CD4-positive, alpha-beta T cell (primary cell): ENCODE results near the gene KIF4A. TPM values are rescaled to one million over a fixed set of nuclear protein-coding genes. Genes with fewer than 3 reads are reported as not detected.

Source experiments
- ATAC-seq: fragments of 200-7000 bp; cut with Tn5 transposase; one replicate; pipeline ENCODE4 v1.10.0; 2022; ENCODE audit warnings: mild to moderate bottlenecking; ENCODE audit not compliant: poor library complexity
- CTCF ChIA-PET: fragments of 350-600 bp; sonication (Branson Sonifier 250); formaldehyde crosslinking; loops from one replicate; lab custom pipeline; 2021; ENCODE audit warnings: antibody characterized with exemption, inconsistent platforms; lab: Charles Lee
- POLR2A ChIA-PET: fragments of 350-600 bp; sonication (Branson Sonifier 250); formaldehyde crosslinking; loops from one replicate; lab custom pipeline; 2021; ENCODE audit warnings: antibody characterized with exemption, inconsistent platforms; lab: Charles Lee
- DNase-seq, 14 experiments: peaks; one replicate each; pipeline ENCODE4 v3.0.0-alpha.2; 2013 to 2020; ENCODE audit warnings: mixed read lengths in 2 of 14
- H3K27ac ChIP-seq, 2 donors: one replicate each; pipeline versions ENCODE4 v1.5.1 to v1.7.0; 2013; ENCODE audit warnings: low read length in 2 of 2, low read depth in 1 of 2, mild to moderate bottlenecking in 1 of 2
- H3K27me3 ChIP-seq, 2 experiments: 1 replicate in 1 of 2; 2 replicates in 1 of 2; pipeline versions ENCODE4 v1.6.1 to v1.7.0; 2013; ENCODE audit warnings: low read length in 2 of 2, control low read depth in 1 of 2, mild to moderate bottlenecking in 1 of 2, moderate library complexity in 1 of 2; ENCODE audit not compliant: insufficient read depth in 2 of 2, control insufficient read depth in 1 of 2
- H3K36me3 ChIP-seq: one replicate; pipeline ENCODE4 v1.6.1; 2013; ENCODE audit warnings: low read length, control low read depth; ENCODE audit not compliant: insufficient read depth
- H3K4me1 ChIP-seq: one replicate; pipeline ENCODE4 v1.6.1; 2013; ENCODE audit warnings: low read length, control low read depth; ENCODE audit not compliant: insufficient read depth
- H3K4me3 ChIP-seq: one replicate; pipeline ENCODE4 v1.5.1; 2013; ENCODE audit warnings: mild to moderate bottlenecking, low read length, moderate library complexity
- H3K9me3 ChIP-seq, 2 experiments: 1 replicate in 1 of 2; 2 replicates in 1 of 2; pipeline versions ENCODE4 v1.6.1 to v1.7.0; 2013; ENCODE audit warnings: low read length in 2 of 2, mild to moderate bottlenecking in 2 of 2, control low read depth in 1 of 2, moderate library complexity in 1 of 2; ENCODE audit not compliant: control insufficient read depth in 1 of 2, insufficient read depth in 1 of 2
- H3K27ac Mint-ChIP-seq: one replicate; pipeline ENCODE4 v1.8.0; 2020; ENCODE audit warnings: mixed read lengths
- H3K27me3 Mint-ChIP-seq: one replicate; pipeline ENCODE4 v1.8.0; 2021; ENCODE audit warnings: mixed read lengths
- H3K36me3 Mint-ChIP-seq: one replicate; pipeline ENCODE4 v1.8.0; 2021; ENCODE audit warnings: low read depth, mixed read lengths
- H3K4me1 Mint-ChIP-seq: one replicate; pipeline ENCODE4 v1.8.0; 2021; ENCODE audit warnings: low read depth, mixed read lengths
- H3K4me3 Mint-ChIP-seq: one replicate; pipeline ENCODE4 v1.8.0; 2020; ENCODE audit warnings: mild to moderate bottlenecking, mixed read lengths
- H3K9me3 Mint-ChIP-seq: one replicate; pipeline ENCODE4 v1.8.0; 2020; ENCODE audit warnings: mixed read lengths
- CTCF ChIP-seq: fragments of 200-600 bp; IDR thresholded peaks from one replicate; pipeline ENCODE4 v1.8.0; 2022; ENCODE audit warnings: antibody characterized with exemption, mild to moderate bottlenecking
- intact Hi-C, 2 experiments: fragments of 100-400 bp; cut with DNase I in 1 of 2; cut with micrococcal nuclease in 1 of 2; formaldehyde crosslinking; loops; one replicate each; pipeline versions ENCODE4 v1.15.1 to v1.9.0; 2023 to 2025; cut with DNase I, micrococcal nuclease
- total RNA-seq, 174 experiments: library from RNA in 2 of 174; stranded (reverse) in 2 of 174; gene quantifications; one replicate each; pipeline ENCODE4 v1.2.3 and lab custom pipeline; 2021 to 2026

The KIF4A gene
- total RNA-seq, 2 experiments from 2014 or later, result 0.06 to 0.19 TPM

- peak; percentile 81 for ATAC-seq
- Histone ChIP-seq H3K4me3 (peak overlapping the region; percentile 65), H3K36me3 (no peaks in the 10 kb centered on the region), H3K4me1 (peaks cover 20% of the 10 kb centered on the region), H3K9me3 (no peaks in the 10 kb centered on the region), H3K27me3 (no peaks in the 10 kb centered on the region), H3K27ac (peak overlapping the region; percentile 13 to 51)
- intact Hi-C loops, result loop anchor here (1.0 to 10.0 kb wide), 9 partner anchors 17 to 899 kb away; partner anchors contain the start of genes IGBP1 (in 1 of the 2), KIF4A (in 1 of the 2), PDZD11 (in 1 of the 2) and RAB41 (in 1 of the 2)
- H3K27ac Mint-ChIP-seq, result peak overlapping the region; percentile 93
- H3K36me3 Mint-ChIP-seq, result no peaks in the 10 kb centered on the region
- peaks cover 15% of the 10 kb centered on the region for H3K27me3 Mint-ChIP-seq
- TF ChIP-seq CTCF, result peak; percentile 69
- H3K4me1 Mint-ChIP-seq, result peaks cover 19% of the 10 kb centered on the region
- DNase-seq, result peak; percentile 58 to 88 (median 68)
- peak overlapping the region; percentile 95 for H3K4me3 Mint-ChIP-seq
- POLR2A ChIA-PET, result interaction anchor here (1.0 to 2.7 kb wide), 3 partner anchors 11 to 749 kb away, joined by 3 to 10 read pairs (median 4); partner anchors contain the start of gene DLG3
- CTCF ChIA-PET, result interaction anchor here (0.5 to 3.0 kb wide), 8 partner anchors 9 to 748 kb away, joined by 3 to 7 read pairs (median 3); partner anchors contain the start of gene GDPD2
- H3K9me3 Mint-ChIP-seq, result no peaks in the 10 kb centered on the region
These were observed 144.0 kb downstream of the KIF4A start for GRCh38 chrX:70433848-70434351.

GRCh38 chrX:70434352-70434866 lies 144.5 kb downstream of the KIF4A start:
- Mint-ChIP-seq H3K4me1 (peaks cover 19% of the 10 kb centered on the region), H3K4me3 (peak overlapping the region; percentile 95), H3K27ac (peak overlapping the region; percentile 93), H3K9me3 (no peaks in the 10 kb centered on the region), H3K27me3 (peaks cover 18% of the 10 kb centered on the region), H3K36me3 (no peaks in the 10 kb centered on the region)
- Histone ChIP-seq H3K9me3 (no peaks in the 10 kb centered on the region), H3K27ac (peak overlapping the region in 1 of 2 donors; percentile 51), H3K4me1 (peaks cover 24% of the 10 kb centered on the region), H3K36me3 (no peaks in the 10 kb centered on the region), H3K27me3 (no peaks in the 10 kb centered on the region), H3K4me3 (peak overlapping the region; percentile 65)
- intact Hi-C loops, result loop anchor here (1.0 to 10.0 kb wide), 7 partner anchors 16 to 900 kb away; partner anchors contain the start of genes IGBP1 (in 1 of the 2), KIF4A (in 1 of the 2), PDZD11 (in 1 of the 2) and RAB41 (in 1 of the 2)
- CTCF ChIA-PET, result interaction anchor here (0.5 to 3.0 kb wide), 8 partner anchors 8 to 747 kb away, joined by 3 to 7 read pairs (median 4); partner anchors contain the start of gene GDPD2
- ATAC-seq, result peak; percentile 40
- peak in 12 of 14 experiments; percentile 21 to 79 (median 49) for DNase-seq
- no peak for TF ChIP-seq CTCF
- POLR2A ChIA-PET, result interaction anchor here (1.0 to 2.7 kb wide), 3 partner anchors 36 to 748 kb away, joined by 3 to 10 read pairs (median 9); partner anchors contain the start of gene IGBP1

GRCh38 chrX:70434914-70435586 lies 145.1 kb downstream of the KIF4A start:
- Histone ChIP-seq H3K27ac (no peak overlapping the region), H3K27me3 (no peaks in the 10 kb centered on the region), H3K9me3 (no peaks in the 10 kb centered on the region), H3K4me1 (peaks cover 24% of the 10 kb centered on the region), H3K36me3 (no peaks in the 10 kb centered on the region), H3K4me3 (peak overlapping the region; percentile 65)
- no peak for TF ChIP-seq CTCF
- H3K27me3 Mint-ChIP-seq, result peaks cover 21% of the 10 kb centered on the region
- no peaks in the 10 kb centered on the region for H3K36me3 Mint-ChIP-seq
- ChIA-PET POLR2A (interaction anchor here (1.1 to 2.7 kb wide), 3 partner anchors 36 to 302 kb away, joined by 3 to 10 read pairs (median 9); partner anchors contain the start of genes IGBP1, KIF4A and PDZD11), CTCF (interaction anchor here (1.1 to 3.0 kb wide), 2 partner anchors 12 to 17 kb away, joined by 6 to 7 read pairs; partner anchors contain the start of gene GDPD2)
- H3K9me3 Mint-ChIP-seq, result no peaks in the 10 kb centered on the region
- peak; percentile 21 for ATAC-seq
- H3K4me1 Mint-ChIP-seq, result peaks cover 19% of the 10 kb centered on the region
- intact Hi-C loops, result loop anchor here (1.0 to 10.0 kb wide), 7 partner anchors 16 to 900 kb away; partner anchors contain the start of genes IGBP1 (in 1 of the 2), KIF4A (in 1 of the 2), PDZD11 (in 1 of the 2) and RAB41 (in 1 of the 2)
- peak overlapping the region; percentile 82 for H3K27ac Mint-ChIP-seq
- DNase-seq, result peak in 3 of 14 experiments; percentile 22 to 53 (median 34)
- peak overlapping the region; percentile 95 for H3K4me3 Mint-ChIP-seq
